ENCODE results near the gene ADAM11.

Gene ADAM11

DNA sequence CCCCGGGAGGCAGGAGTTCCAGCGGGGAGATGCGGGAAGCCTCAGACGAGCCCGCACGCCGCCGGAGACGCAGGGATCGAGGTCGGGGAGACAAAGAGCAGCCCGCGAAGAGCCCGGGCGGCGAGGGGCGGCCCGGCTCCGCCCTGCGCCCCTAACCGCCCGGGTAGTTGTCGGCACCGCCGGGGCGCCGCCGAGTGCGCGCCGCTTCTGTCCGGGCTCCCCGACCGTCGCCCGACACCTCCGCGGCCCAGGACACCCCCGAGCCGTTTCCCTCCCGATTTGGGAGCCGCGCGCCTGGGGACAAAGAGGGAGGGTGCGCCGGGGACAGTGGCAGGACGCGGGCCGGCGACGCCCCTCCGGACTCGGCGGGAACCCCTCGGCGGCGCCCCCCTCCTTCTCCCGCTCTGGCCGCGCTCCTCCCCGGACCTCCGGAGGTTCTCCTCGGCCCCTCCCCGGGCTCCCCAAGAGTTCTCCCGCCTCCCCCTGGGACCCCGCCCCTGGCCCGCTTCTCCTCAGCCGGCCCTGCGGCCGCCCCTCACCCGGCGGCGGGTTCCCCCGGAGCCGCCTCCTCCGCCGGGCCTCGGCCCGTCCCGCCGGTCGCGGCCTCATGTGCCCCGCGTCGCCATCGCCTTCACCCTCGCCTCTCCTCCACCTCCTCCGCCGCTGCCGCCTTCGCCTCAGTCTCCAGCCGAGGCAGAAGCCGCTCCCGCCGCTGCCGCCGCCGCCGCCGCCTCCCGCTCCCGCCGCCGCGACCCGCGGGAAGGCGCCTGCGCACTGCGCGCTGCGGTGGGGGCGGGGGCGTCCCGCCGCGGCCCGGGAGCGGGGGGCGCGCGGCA lies 71.0 kb downstream of the ADAM11 start, which contains the start of gene GJC1:
Gene GJC1 (minus strand): TSS at position 765 of the 836 bp plus-strand sequence. CDS start 24,470 bp downstream, outside the sequence.
- Histone ChIP-seq H2BK12ac (ENCODE audit: low read length) (peak within 1 kb of the TSS; percentile 85), H2AFZ (ENCODE audit: insufficient read depth, low read length, poor library complexity) (peak within 1 kb of the TSS; percentile 99), H3K4me2 (ENCODE audit: low read length) (peak within 1 kb of the TSS; percentile 95), H4K12ac (ENCODE audit: low read depth, low read length) (peak within 1 kb of the TSS; percentile 97), H3K9me3 (ENCODE audit: insufficient read depth, low read depth, low read length) (no peaks in the 10 kb centered on the region), H3K79me2 (ENCODE audit: control insufficient read depth, insufficient read depth, low read length, poor library complexity) (peaks cover 16% of the 10 kb centered on the region), H2BK5ac (ENCODE audit: low read depth, low read length, poor library complexity) (peak within 1 kb of the TSS; percentile 94), H2BK120ac (ENCODE audit: insufficient read depth, low read length, poor library complexity) (peak within 1 kb of the TSS; percentile 90), H3K9ac (ENCODE audit: low read length) (peak within 1 kb of the TSS; percentile 84), H3K4me1 (ENCODE audit: control insufficient read depth in 1 of 2, insufficient read depth in 2 of 2, low read length in 2 of 2) (peaks cover 4 to 8% of the 10 kb centered on the region in 2 experiments), H3K36me3 (ENCODE audit: control insufficient read depth in 1 of 2, insufficient read depth in 2 of 2, low read length in 2 of 2) (no peaks in the 10 kb centered on the region), H3K27ac (ENCODE audit: low read depth, low read length) (peak within 1 kb of the TSS; percentile 61), H4K91ac (ENCODE audit: low read depth, low read length) (peak within 1 kb of the TSS; percentile 96), H3K14ac (ENCODE audit: low read length) (peak within 1 kb of the TSS; percentile 72), H2AK5ac (ENCODE audit: low read length) (peak within 1 kb of the TSS; percentile 23), H3K18ac (ENCODE audit: low read length) (peak within 1 kb of the TSS; percentile 98), H3K4me3 (ENCODE audit: low read depth, low read length) (peak within 1 kb of the TSS; percentile 94), H3K23ac (ENCODE audit: low read length) (no peak within 1 kb of the TSS), H3K79me1 (ENCODE audit: low read length) (peaks cover 15% of the 10 kb centered on the region), H3K4ac (ENCODE audit: low read depth, low read length) (peak within 1 kb of the TSS; percentile 81), H3K27me3 (ENCODE audit: insufficient read depth, low read length) (no peaks in the 10 kb centered on the region), H4K8ac (ENCODE audit: low read depth, low read length) (peak within 1 kb of the TSS; percentile 94)
- peak; percentile 34 to 70 for DNase-seq
- WGBS (ENCODE audit: extremely low coverage, insufficient coverage, insufficient read length): no CpG with 5 or more reads among the region's 123 CpGs

DNA sequence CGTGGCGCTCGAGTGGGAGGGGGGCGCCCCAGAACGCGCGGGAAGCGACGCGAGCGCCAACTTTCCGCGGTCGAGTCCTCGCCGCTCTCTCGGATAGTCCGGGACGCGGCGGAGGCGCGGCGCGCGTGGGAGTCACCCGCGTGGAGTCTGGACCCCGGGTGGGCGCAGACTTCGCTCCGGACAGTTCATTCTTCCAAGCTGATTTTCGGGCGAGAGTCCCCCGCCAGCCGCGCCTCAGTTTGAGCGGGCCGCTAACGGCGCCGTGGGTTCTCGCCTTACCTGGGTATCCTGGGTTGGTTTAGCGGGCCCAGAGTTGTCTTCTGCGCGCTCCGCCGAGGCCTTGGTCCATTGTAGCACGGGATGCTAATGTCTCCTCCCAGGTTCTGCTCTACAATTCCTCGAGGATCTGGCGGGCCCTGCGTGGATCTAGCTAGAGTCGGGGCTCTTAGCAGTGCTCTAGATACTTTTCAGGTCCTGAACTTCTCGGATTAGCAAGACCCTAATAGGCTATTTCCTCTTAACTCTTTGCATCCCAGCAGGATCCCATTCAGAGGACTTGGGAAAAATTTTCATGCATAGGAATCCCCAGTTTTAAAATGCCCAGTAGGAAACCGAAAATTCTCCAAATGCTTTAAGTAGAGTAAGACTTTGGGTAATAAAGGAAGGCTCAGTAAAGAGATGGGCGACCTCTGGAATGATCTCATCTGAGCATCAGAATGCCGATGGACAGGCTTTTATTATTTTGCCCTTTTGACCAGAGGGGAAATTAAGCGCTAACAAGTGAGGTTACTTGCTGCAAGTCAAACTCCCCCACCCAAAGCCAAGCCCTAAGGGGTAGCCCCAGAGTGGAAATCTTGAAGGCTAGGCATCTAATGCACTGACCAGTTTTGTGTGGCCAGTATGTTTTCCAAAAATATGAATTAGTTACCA lies 71.8 kb downstream of the ADAM11 start:
- H2AFZ ChIP-seq (ENCODE audit: insufficient read depth, low read length, poor library complexity): peak overlapping the region; percentile 99
- H3K27me3 ChIP-seq (ENCODE audit: insufficient read depth, low read length): no peaks in the 10 kb centered on the region
- no peaks in the 10 kb centered on the region for H3K36me3 ChIP-seq (ENCODE audit: control insufficient read depth in 1 of 2, insufficient read depth in 2 of 2, low read length in 2 of 2)
- peak overlapping the region; percentile 96 for H4K91ac ChIP-seq (ENCODE audit: low read depth, low read length)
- peaks cover 15% of the 10 kb centered on the region for H3K79me1 ChIP-seq (ENCODE audit: low read length)
- H3K4me3 ChIP-seq (ENCODE audit: low read depth, low read length): peak overlapping the region; percentile 94
- H2BK12ac ChIP-seq (ENCODE audit: low read length): peak overlapping the region; percentile 85
- H3K79me2 ChIP-seq (ENCODE audit: control insufficient read depth, insufficient read depth, low read length, poor library complexity): peaks cover 16% of the 10 kb centered on the region
- peaks cover 4 to 8% of the 10 kb centered on the region in 2 experiments for H3K4me1 ChIP-seq (ENCODE audit: control insufficient read depth in 1 of 2, insufficient read depth in 2 of 2, low read length in 2 of 2)
- H3K4me2 ChIP-seq (ENCODE audit: low read length): peak overlapping the region; percentile 95
- H3K18ac ChIP-seq (ENCODE audit: low read length): peak overlapping the region; percentile 91
- H2AK5ac ChIP-seq (ENCODE audit: low read length): peak overlapping the region; percentile 23
- peak overlapping the region; percentile 81 for H3K4ac ChIP-seq (ENCODE audit: low read depth, low read length)
- peak overlapping the region; percentile 83 for H2BK120ac ChIP-seq (ENCODE audit: insufficient read depth, low read length, poor library complexity)
- peak overlapping the region; percentile 46 for H2BK5ac ChIP-seq (ENCODE audit: low read depth, low read length, poor library complexity)
- peak overlapping the region; percentile 97 for H4K12ac ChIP-seq (ENCODE audit: low read depth, low read length)
- peak overlapping the region; percentile 94 for H4K8ac ChIP-seq (ENCODE audit: low read depth, low read length)
- H3K14ac ChIP-seq (ENCODE audit: low read length): peak overlapping the region; percentile 72
- no peak overlapping the region for H3K23ac ChIP-seq (ENCODE audit: low read length)
- H3K9me3 ChIP-seq (ENCODE audit: insufficient read depth, low read depth, low read length): no peaks in the 10 kb centered on the region
- H3K9ac ChIP-seq (ENCODE audit: low read length): peak overlapping the region; percentile 76
- peak overlapping the region; percentile 61 for H3K27ac ChIP-seq (ENCODE audit: low read depth, low read length)
- WGBS (ENCODE audit: extremely low coverage, insufficient coverage, insufficient read length): no CpG with 5 or more reads among the region's 58 CpGs
- peak; percentile 27 to 63 for DNase-seq

DNA sequence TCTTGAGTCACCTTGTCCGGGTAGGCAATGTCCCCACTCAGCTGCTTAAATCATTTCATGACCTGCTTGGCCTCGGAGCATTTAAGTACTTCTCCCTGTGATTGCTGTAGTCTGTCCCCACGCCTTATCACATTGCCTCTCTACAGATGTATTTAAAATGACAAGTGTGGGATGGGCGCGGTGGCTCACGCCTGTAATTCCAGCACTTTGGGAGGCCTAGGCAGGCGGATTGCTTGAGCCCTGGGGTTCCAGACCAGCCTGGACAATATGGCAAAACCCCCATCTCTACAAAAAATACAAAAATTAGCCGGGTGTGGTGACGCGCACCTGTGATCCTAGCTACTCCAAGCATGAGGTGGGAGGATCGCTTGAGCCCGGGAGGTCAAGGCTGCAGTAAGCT lies 72.6 kb downstream of the ADAM11 start:
- no peak overlapping the region for H3K4me3 ChIP-seq (ENCODE audit: low read depth, low read length)

More for the DNA sequence above, 72.6 kb downstream of the ADAM11 start:
- Histone ChIP-seq H3K4me1 (ENCODE audit: control insufficient read depth in 1 of 2, insufficient read depth in 2 of 2, low read length in 2 of 2) (peaks cover 4 to 8% of the 10 kb centered on the region in 2 experiments), H2AK5ac (ENCODE audit: low read length) (no peak overlapping the region), H2BK12ac (ENCODE audit: low read length) (no peak overlapping the region), H2AFZ (ENCODE audit: insufficient read depth, low read length, poor library complexity) (no peak overlapping the region), H3K4ac (ENCODE audit: low read depth, low read length) (no peak overlapping the region), H2BK120ac (ENCODE audit: insufficient read depth, low read length, poor library complexity) (no peak overlapping the region), H3K79me1 (ENCODE audit: low read length) (peaks cover 15% of the 10 kb centered on the region), H3K27ac (ENCODE audit: low read depth, low read length) (no peak overlapping the region), H3K9ac (ENCODE audit: low read length) (no peak overlapping the region), H3K18ac (ENCODE audit: low read length) (no peak overlapping the region), H2BK5ac (ENCODE audit: low read depth, low read length, poor library complexity) (no peak overlapping the region), H4K91ac (ENCODE audit: low read depth, low read length) (no peak overlapping the region), H3K4me2 (ENCODE audit: low read length) (peak overlapping the region; percentile 16), H4K12ac (ENCODE audit: low read depth, low read length) (peak overlapping the region; percentile 30), H3K27me3 (ENCODE audit: insufficient read depth, low read length) (no peaks in the 10 kb centered on the region), H4K8ac (ENCODE audit: low read depth, low read length) (no peak overlapping the region), H3K23ac (ENCODE audit: low read length) (no peak overlapping the region), H3K36me3 (ENCODE audit: control insufficient read depth in 1 of 2, insufficient read depth in 2 of 2, low read length in 2 of 2) (no peaks in the 10 kb centered on the region), H3K79me2 (ENCODE audit: control insufficient read depth, insufficient read depth, low read length, poor library complexity) (peaks cover 16% of the 10 kb centered on the region), H3K14ac (ENCODE audit: low read length) (no peak overlapping the region), H3K9me3 (ENCODE audit: insufficient read depth, low read depth, low read length) (no peaks in the 10 kb centered on the region)
- no peak for DNase-seq
- no CpG with 5 or more reads among the region's 12 CpGs for WGBS (ENCODE audit: extremely low coverage, insufficient coverage, insufficient read length)

Data from trophoblast cell (in vitro differentiated cells and primary cell).